ENCODE measurements around the gene HSF2BP.
"Not testable (repeated sequence)": the region's sequence is repeated elsewhere in the genome, so short reads cannot be mapped to it uniquely, and the experiment has no call there.

HSF2BP gene

GRCh38 chr21:43513023-43513422 is 146.3 kb downstream of the HSF2BP start:
- not testable (repeated sequence) for DNase-seq

- DNase-seq, result not testable (repeated sequence)
Observed at GRCh38 chr21:43511209-43511608, 148.1 kb downstream of the HSF2BP start.

DNA sequence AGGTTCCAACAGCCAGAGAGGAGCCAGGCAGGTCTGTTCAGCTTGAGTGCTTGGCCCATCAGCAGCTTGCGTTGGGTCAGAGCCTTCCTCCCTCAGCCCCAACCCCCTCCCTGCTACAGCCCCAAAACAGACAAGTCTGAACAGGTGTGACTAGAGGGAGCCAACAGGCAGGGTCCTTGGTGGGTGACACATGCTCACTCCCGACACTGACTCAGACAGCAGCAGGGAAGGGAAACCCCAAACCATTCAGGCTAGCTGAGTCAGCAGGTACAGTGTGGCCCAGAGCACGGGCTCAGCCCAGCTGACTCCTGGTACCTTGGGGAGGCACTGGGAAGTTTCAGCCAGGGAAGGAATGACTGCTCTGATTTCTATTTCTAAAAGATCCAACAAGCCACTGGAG is 148.6 kb downstream of the HSF2BP start:
- not testable (repeated sequence) for DNase-seq

DNA sequence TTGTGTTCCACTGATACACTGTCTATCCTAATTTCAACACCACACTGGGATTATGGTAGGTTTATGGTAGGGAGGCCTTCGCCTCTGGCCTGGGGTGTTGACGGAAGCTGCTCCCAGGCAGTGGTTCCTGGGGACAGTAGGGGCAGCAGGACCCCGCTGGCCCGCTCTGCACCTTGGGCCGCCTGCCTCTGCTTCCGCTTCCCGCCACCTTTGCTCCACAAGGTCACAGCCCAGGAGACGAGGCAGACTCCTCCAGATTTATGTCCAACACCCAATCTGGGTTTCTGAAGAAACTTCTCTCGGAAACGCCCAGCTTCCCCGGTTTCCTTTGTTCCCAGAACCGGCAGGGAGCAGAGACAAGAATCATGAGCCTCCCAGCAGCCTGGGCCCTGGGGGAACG is 155.4 kb downstream of the HSF2BP start:
- DNase-seq, result not testable (repeated sequence)

- DNase-seq, result not testable (repeated sequence)
Observed at GRCh38 chr21:43503075-43503750, 156.1 kb downstream of the HSF2BP start.

DNA sequence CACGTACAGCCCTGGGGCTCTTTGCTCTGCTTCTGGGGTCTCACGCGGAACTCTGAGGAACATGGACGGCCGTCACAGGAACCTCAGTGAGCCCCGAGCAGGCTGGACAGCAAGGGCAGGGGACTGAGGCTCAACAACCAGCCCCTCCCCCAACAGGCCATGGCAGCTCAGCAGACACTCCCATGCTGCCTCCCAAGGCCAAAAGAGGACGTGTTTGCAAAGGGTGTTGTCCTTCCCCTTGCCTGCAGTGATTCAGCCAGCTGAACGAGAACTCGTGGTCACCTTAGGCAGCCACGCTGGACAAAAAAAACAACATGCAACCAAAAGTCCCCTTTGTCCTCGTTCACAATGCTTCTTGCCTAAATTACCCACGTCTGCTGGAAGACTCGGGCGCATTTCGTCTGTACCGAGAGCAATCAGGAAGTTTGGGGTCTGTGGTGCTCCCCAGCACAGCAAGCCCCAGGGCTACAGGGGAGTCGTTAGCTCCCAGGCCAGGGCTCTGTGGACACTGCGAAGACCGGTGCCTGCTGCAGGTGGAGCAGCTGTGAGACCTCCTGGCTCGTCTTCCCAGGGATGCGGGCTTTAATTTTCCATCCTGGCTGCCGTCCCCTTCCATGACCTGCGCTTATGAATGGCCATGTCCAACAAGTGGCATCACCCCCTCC is 156.7 kb downstream of the HSF2BP start:
- not testable (repeated sequence) for DNase-seq

- not testable (repeated sequence) for DNase-seq
Observed at GRCh38 chr21:43498924-43499323, 160.4 kb downstream of the HSF2BP start.

- DNase-seq, result not testable (repeated sequence)
Observed at GRCh38 chr21:43498065-43498464, 161.2 kb downstream of the HSF2BP start.

GRCh38 chr21:43494279-43495012 is 164.8 kb downstream of the HSF2BP start:
- DNase-seq, result not testable (repeated sequence)

GRCh38 chr21:43493471-43493870 is 165.8 kb downstream of the HSF2BP start:
- not testable (repeated sequence) for DNase-seq

- not testable (repeated sequence) for DNase-seq
Observed at GRCh38 chr21:43488235-43488634, 171.1 kb downstream of the HSF2BP start.

DNA sequence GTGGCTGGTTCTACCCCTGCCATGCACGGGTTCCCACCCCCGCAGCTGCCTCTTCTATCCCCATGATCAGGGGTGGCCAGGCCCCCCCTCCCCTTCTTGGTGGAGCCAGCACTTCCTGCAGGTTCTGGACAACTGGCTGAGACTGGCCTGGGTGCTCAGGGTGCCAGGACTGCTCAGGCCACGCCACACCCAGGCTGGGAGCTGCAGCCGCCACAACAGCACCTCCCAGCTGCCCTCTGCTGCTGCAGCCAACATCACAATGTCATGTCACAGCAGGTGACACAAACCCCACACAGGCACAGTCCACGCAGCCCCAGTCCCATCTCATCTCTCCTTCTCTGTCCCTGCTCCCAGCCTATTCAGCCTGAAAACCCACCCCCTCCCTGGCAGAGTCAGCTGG is 173.2 kb downstream of the HSF2BP start:
- not testable (repeated sequence) for DNase-seq

GRCh38 chr21:43485016-43485415 is 174.3 kb downstream of the HSF2BP start:
- not testable (repeated sequence) for DNase-seq

DNA sequence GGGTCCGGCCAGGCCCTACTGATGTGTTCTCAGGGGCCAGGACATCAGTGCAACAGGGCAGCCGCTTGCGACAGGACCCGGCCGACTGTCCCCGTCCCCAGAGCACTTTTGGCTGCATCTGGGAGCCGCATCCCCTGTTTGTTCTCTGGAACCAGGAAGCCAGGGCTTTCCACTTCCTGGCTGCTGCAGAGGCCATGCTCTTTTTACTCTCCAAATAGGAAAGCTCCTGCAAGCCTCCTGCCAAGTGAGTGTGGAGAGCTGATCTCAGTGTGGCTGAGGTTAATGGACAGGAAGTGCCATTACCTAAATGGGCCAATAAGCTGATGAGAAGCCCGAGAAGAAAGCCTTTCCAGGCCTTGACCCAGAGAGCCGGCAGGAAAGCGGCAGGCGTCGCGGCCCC is 180.1 kb downstream of the HSF2BP start:
- not testable (repeated sequence) for DNase-seq

Data from islet precursor cell (in vitro differentiated cells).